DMS 273 treated with DMSO at 0.1 percent for 48 hours (cell line): ENCODE measurements around the gene REEP6.

Experiments used
- DNase-seq: peaks from one replicate; lab custom pipeline; 2025; lab: John Stamatoyannopoulos, UW

REEP6 gene

GRCh38 chr19:1456121-1456900, 34.7 kb upstream of the REEP6 start:
- no peak for DNase-seq

GRCh38 chr19:1457031-1457739, 33.8 kb upstream of the REEP6 start:
- no peak for DNase-seq

GRCh38 chr19:1457892-1458291, 33.1 kb upstream of the REEP6 start:
- no peak for DNase-seq

- no peak for DNase-seq
Observed at GRCh38 chr19:1459479-1459878, 31.5 kb upstream of the REEP6 start.

- DNase-seq: no peak
Observed at GRCh38 chr19:1460033-1460995, 30.7 kb upstream of the REEP6 start.

GRCh38 chr19:1461862-1462261, 29.1 kb upstream of the REEP6 start:
- no peak for DNase-seq

GRCh38 chr19:1465191-1466016, 25.6 kb upstream of the REEP6 start:
- DNase-seq: no peak

GRCh38 chr19:1466018-1466460, 24.9 kb upstream of the REEP6 start:
- no peak for DNase-seq

- no peak for DNase-seq
Observed at GRCh38 chr19:1466461-1467214, 24.3 kb upstream of the REEP6 start.

GRCh38 chr19:1467215-1467489, 23.8 kb upstream of the REEP6 start:
- no peak for DNase-seq

- no peak for DNase-seq
Observed at GRCh38 chr19:1467490-1468273, 23.3 kb upstream of the REEP6 start.

GRCh38 chr19:1468274-1468820, 22.6 kb upstream of the REEP6 start:
- DNase-seq: no peak

- DNase-seq: no peak
Observed at GRCh38 chr19:1468821-1469254, 22.1 kb upstream of the REEP6 start.

- DNase-seq: no peak
Observed at GRCh38 chr19:1469255-1470054, 21.5 kb upstream of the REEP6 start.

GRCh38 chr19:1470055-1470304, 21.0 kb upstream of the REEP6 start:
- no peak for DNase-seq

GRCh38 chr19:1470305-1471009, 20.5 kb upstream of the REEP6 start:
- DNase-seq: peak; percentile 21

- no peak for DNase-seq
Observed at GRCh38 chr19:1471010-1471514, 19.9 kb upstream of the REEP6 start.

GRCh38 chr19:1471515-1472160, 19.3 kb upstream of the REEP6 start:
- no peak for DNase-seq
